A673 (cell line): Measurements from ENCODE around the gene GJD3. TPM values are rescaled to one million over a fixed set of nuclear protein-coding genes. Genes with fewer than 3 reads are reported as not detected.

Source experiments
- BruUV-seq: library from RNA; stranded (reverse); fragments of 400-500 nt; replicated peaks from 2 replicates; lab custom pipeline; 2021; lab: Mats Ljungman, UMichigan
- CTCF ChIA-PET: fragments of 300-600 bp; sonication (Branson Sonifier 250); formaldehyde crosslinking; loops from one replicate; lab custom pipeline; 2022; ENCODE audit warnings: antibody characterized with exemption; lab: Charles Lee
- POLR2A ChIA-PET: fragments of 300-600 bp; sonication (Branson Sonifier 250); formaldehyde crosslinking; loops from one replicate; lab custom pipeline; 2022; ENCODE audit warnings: antibody characterized with exemption; ENCODE audit not compliant: low non-redundant PET; lab: Charles Lee
- DNase-seq: peaks from one replicate; pipeline ENCODE4 v3.0.0-alpha.2; 2015; ENCODE audit warnings: low spot score
- H3K27ac ChIP-seq: fragments of 200-600 bp; sonication (generic); 2 replicates; pipeline ENCODE4 v1.5.1; 2016; ENCODE audit warnings: mixed run types, low read depth, mild to moderate bottlenecking, mixed read lengths, antibody characterized with exemption, low read length; ENCODE audit not compliant: poor library complexity, severe bottlenecking
- H3K27me3 ChIP-seq: fragments of 200-600 bp; sonication (generic); replicated peaks from 2 replicates; pipeline ENCODE4 v1.6.1; 2017; ENCODE audit warnings: mixed run types, low read depth, mild to moderate bottlenecking, mixed read lengths, antibody characterized with exemption, low read length; ENCODE audit not compliant: insufficient read depth, poor library complexity
- H3K36me3 ChIP-seq: fragments of 200-600 bp; sonication (generic); 2 replicates; pipeline ENCODE4 v1.6.1; 2016; ENCODE audit warnings: mixed run types, mild to moderate bottlenecking, mixed read lengths, antibody characterized with exemption, low read length; ENCODE audit not compliant: insufficient read depth, poor library complexity, severe bottlenecking
- H3K4me1 ChIP-seq: fragments of 200-600 bp; sonication (generic); 2 replicates; pipeline ENCODE4 v1.6.1; 2017; ENCODE audit warnings: mixed run types, mild to moderate bottlenecking, mixed read lengths, antibody characterized with exemption, low read length; ENCODE audit not compliant: insufficient read depth, poor library complexity, severe bottlenecking
- H3K4me3 ChIP-seq: fragments of 200-600 bp; sonication (generic); 2 replicates; pipeline ENCODE4 v1.5.1; 2016; ENCODE audit warnings: low read depth, mixed run types, mild to moderate bottlenecking, mixed read lengths, low read length; ENCODE audit not compliant: poor library complexity, severe bottlenecking
- H3K9me3 ChIP-seq: fragments of 200-600 bp; sonication (generic); 2 replicates; pipeline ENCODE4 v1.6.1; 2016; ENCODE audit warnings: mixed run types, low read depth, mild to moderate bottlenecking, mixed read lengths, antibody characterized with exemption, low read length; ENCODE audit not compliant: poor library complexity, severe bottlenecking
- CTCF ChIP-seq: fragments of 300-800, 200-600 bp; sonication (generic); conservative IDR thresholded peaks from 2 replicates; pipeline ENCODE4 v1.5.1; 2017; ENCODE audit warnings: low read depth, mild to moderate bottlenecking, antibody characterized with exemption, low read length, moderate library complexity, mixed read lengths
- EZH2 ChIP-seq: fragments of 200-600 bp; sonication (generic); IDR thresholded peaks from 2 replicates; pipeline ENCODE4 v1.6.1; 2017; ENCODE audit warnings: borderline replicate concordance, low read depth, mild to moderate bottlenecking, mixed read lengths, antibody characterized with exemption, low read length; ENCODE audit not compliant: poor library complexity, severe bottlenecking
- intact Hi-C: fragments of 100-400 bp; cut with micrococcal nuclease; formaldehyde crosslinking; loops from one replicate; pipeline ENCODE4 v1.10.0; 2022; ENCODE audit not compliant: unreplicated experiment
- total RNA-seq: library from RNA; stranded (reverse); gene quantifications from 2 replicates; pipeline ENCODE4 v1.2.3, GENCODE V29; 2021

Gene GJD3
- total RNA-seq, 1 experiment from 2014 or later = not detected

- no TSS peak for BruUV-seq
- intact Hi-C loops = no loop called here
- DNase-seq = no peak
- no peak overlapping the region for H3K4me3 ChIP-seq
- no peak overlapping the region for H3K27ac ChIP-seq
- H3K27me3 ChIP-seq = no peaks in the 10 kb centered on the region
- H3K9me3 ChIP-seq = no peaks in the 10 kb centered on the region
- peaks cover 49% of the 10 kb centered on the region for H3K4me1 ChIP-seq
- H3K36me3 ChIP-seq = no peaks in the 10 kb centered on the region
- TF ChIP-seq CTCF (no peak), EZH2 (no peak)
- CTCF ChIA-PET = interaction anchor here (0.5 to 1.5 kb wide), 11 partner anchors 10 to 1739 kb away, joined by 3 to 23 read pairs (median 5); no protein-coding TSS in a partner anchor
- POLR2A ChIA-PET = interaction anchor here (1.0 kb wide), 1 partner anchor 9 kb away, joined by 13 read pairs; no protein-coding TSS in a partner anchor
Observed at GRCh38 chr17:40316571-40317344, 47.8 kb downstream of the GJD3 start.

GRCh38 chr17:40315678-40316570 is 48.6 kb downstream of the GJD3 start:
- Histone ChIP-seq H3K27ac (no peak overlapping the region), H3K9me3 (no peaks in the 10 kb centered on the region), H3K4me3 (no peak overlapping the region), H3K36me3 (no peaks in the 10 kb centered on the region), H3K27me3 (no peaks in the 10 kb centered on the region), H3K4me1 (peaks cover 50% of the 10 kb centered on the region)
- ChIA-PET CTCF (no interaction called here), POLR2A (interaction anchor here (0.7 kb wide), 1 partner anchor 72 kb away, joined by 3 read pairs; no protein-coding TSS in a partner anchor)
- TF ChIP-seq EZH2 (no peak), CTCF (no peak)
- BruUV-seq = no TSS peak
- DNase-seq = no peak
- intact Hi-C loops = no loop called here

- Histone ChIP-seq H3K36me3 (no peaks in the 10 kb centered on the region), H3K4me3 (no peak overlapping the region), H3K9me3 (no peaks in the 10 kb centered on the region), H3K27ac (no peak overlapping the region), H3K4me1 (peaks cover 46% of the 10 kb centered on the region), H3K27me3 (no peaks in the 10 kb centered on the region)
- no TSS peak for BruUV-seq
- CTCF ChIA-PET = no interaction called here
- POLR2A ChIA-PET = interaction anchor here (0.7 kb wide), 1 partner anchor 73 kb away, joined by 3 read pairs; no protein-coding TSS in a partner anchor
- intact Hi-C loops = no loop called here
- no peak for DNase-seq
- TF ChIP-seq CTCF = no peak
- TF ChIP-seq EZH2 = no peak
Observed at GRCh38 chr17:40315206-40315605, 49.3 kb downstream of the GJD3 start.
